ENCODE measurements around the gene DNM3.
A peak's percentile ranks its signal among the peaks of the same experiment; 100 is the strongest.
"Not testable (repeated sequence)": the region's sequence is repeated elsewhere in the genome, so short reads cannot be mapped to it uniquely, and the experiment has no call there.

Gene DNM3

DNA sequence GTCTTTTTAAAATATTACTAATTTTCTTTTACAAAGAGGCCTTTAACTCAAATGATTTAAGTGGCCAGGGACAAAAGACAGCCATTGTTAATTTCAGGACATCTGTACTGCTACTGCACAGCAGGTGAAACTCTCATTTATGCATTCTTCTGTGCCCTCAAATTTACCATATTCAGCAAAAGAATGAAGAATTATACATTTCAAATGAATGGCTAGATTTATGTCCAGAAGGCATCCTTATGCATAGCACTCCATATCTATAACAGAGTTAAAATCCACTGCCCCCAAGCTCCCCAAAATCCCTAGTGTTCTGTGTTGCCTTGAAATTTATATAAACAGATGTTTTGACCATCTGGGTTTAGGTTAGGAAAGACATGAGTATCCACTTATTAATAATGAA lies 202.6 kb downstream of the DNM3 start:
- DNase-seq, result no peak

DNA sequence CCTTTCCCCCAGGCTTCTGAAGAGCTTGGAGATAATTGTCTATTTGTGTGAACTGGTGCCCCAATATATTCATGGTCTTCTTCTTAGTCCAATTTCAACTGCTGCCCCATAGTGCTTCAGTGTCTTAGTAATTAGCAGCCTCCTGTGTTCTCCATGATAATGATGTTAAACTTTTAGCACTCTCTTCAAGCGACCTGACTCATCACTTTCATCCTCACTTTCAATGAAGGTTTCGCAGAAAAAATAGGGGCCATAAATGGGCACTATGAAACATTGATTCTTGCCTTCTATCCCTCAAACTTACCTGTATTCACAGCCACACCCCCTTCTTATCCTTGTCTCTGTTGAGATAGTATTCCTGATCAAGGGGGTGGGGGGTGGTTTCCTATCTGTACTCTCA lies 210.6 kb downstream of the DNM3 start:
- no peak for DNase-seq

GRCh38 chr1:172054172-172054571 lies 212.9 kb downstream of the DNM3 start:
- no peak for DNase-seq

DNA sequence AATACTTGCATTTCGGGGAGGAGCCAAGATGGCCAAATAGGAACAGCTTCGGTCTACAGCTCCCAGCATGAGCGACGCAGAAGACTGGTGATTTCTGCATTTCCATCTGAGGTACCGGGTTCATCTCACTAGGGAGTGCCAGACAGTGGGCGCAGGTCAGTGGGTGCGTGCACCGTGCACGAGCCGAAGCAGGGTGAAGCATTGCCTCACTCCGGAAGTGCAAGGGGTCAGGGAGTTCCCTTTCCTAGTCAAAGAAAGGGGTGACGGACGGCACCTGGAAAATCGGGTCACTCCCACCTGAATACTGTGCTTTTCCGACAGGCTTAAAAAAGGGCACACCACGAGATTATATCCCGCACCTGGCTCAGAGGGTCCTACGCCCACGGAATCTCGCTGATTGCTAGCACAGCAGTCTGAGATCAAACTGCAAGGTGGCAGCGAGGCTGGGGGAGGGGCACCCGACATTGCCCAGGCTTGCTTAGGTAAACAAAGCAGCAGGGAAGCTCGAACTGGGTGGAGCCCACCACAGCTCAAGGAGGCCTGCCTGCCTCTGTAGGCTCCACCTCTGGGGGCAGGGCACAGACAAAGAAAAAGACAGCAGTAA lies 214.6 kb downstream of the DNM3 start:
- not testable (repeated sequence) for DNase-seq

GRCh38 chr1:172068334-172068733 lies 227.0 kb downstream of the DNM3 start:
- DNase-seq, result no peak

DNA sequence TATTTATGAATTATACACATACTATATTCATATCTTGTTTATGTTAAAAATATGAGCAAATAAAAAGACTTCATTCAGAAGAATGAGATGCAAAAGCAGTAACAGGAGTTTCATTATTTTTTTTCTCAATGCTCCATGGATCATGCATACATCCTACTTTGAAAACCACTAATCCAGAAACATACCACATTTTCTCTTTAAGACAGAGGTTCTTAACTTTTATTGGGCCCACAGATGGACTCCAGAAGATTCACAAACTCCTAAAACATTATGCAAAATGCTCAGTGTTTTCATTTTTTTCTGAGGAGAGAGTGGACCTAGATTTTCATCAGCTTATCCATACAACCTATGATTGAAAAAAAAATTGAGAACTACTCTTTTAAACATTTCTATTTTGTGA lies 227.8 kb downstream of the DNM3 start:
- no peak for DNase-seq

GRCh38 chr1:172069534-172069933 lies 228.2 kb downstream of the DNM3 start:
- no peak for DNase-seq

GRCh38 chr1:172070055-172070454 lies 228.8 kb downstream of the DNM3 start:
- DNase-seq, result no peak

DNA sequence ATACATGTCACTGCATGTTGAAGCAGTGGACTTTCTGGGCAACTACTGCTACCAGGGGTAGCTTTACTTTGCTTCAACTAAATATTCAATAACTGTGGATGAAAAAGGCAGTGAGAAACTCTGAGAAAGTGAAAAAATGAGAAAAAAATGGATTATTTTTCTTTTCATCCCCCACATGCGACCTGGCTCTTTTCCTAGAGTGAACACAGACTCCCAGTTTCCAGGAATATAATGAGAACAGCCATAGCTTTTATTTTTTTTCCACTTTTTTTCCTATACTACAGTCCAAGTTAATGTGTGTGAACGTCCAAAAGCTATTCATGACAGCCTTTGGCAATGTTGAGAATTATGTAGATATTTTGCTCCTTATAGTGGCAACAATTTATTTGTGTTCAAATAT lies 230.4 kb downstream of the DNM3 start:
- no peak for DNase-seq

DNA sequence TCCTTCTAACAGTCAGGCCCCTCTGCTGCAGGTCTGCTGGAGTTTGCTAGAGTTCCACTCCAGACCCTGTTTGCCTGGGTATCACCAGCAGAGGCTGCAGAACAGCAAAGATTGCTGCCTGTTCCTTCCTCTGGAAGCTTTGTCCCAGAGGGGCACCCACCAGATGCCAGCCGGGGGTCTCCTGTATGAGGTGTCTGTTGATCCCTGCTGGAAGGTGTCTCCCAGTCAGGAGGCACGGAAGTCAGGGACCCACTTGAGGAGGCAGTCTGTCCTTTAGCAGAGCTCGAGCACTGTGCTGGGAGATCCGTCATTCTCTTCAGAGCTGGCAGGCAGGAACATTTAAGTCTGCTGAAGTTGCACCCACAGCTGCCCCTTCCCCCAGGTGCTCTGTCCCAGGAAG lies 238.6 kb downstream of the DNM3 start:
- DNase-seq, result not testable (repeated sequence)

DNA sequence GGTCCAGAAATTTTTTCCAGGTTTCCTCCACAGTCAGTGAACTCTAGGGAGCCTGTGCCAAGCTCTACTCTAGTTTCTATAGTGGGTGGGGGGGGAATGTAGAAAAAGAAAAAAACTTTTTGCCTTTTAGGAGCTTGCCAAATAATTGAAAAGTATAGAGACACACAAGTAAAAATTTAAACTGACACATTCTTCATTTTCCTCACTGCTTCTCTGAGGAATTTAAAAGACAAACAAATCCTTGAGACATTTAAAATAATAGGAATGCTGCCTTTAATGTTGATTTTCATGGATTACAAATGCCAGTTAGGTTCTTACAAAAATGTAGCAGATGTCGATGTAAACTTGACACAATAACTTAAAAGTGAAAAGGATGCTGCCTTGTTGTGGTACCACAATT lies 241.9 kb downstream of the DNM3 start:
- DNase-seq, result no peak

GRCh38 chr1:172084876-172085275 lies 243.6 kb downstream of the DNM3 start:
- DNase-seq, result no peak

GRCh38 chr1:172085317-172085716 lies 244.0 kb downstream of the DNM3 start:
- DNase-seq, result no peak

DNA sequence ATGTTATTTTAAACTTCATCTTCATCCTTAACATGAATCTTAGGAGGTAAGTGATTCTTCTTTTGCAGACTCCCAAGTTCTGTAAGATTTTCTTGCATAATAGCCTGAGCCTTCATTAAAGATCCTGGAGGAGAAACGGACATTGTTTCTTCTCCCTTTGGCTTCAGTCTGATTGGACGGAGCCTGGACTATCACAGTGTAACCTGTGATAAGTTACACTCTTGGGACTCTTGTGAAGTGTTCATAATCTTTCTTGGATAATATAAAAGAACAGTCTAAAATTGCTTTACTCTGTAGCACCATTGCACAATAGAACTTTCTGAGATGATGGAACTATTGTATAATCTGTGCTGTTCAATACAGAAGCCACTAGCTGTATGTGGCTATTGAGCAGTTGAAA lies 244.8 kb downstream of the DNM3 start:
- no peak for DNase-seq

DNA sequence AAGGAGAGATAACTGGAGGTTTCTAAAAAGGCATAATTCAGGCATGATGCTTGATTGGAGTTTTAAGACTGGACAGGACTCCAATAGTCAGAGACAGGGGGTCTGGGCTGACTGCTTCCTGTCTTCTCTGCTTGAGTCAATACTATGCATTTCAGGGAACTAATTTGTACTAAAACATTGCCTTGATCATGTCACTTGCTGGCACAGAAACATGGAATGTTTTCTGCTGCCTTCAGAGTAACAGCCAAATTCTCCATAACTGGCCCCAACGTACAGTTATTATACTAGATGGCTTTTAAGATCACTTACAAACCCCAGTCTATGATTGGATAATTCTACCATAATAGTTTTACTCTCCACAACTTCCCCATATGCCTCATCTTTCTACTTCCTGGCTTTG lies 247.0 kb downstream of the DNM3 start:
- DNase-seq, result no peak

DNA sequence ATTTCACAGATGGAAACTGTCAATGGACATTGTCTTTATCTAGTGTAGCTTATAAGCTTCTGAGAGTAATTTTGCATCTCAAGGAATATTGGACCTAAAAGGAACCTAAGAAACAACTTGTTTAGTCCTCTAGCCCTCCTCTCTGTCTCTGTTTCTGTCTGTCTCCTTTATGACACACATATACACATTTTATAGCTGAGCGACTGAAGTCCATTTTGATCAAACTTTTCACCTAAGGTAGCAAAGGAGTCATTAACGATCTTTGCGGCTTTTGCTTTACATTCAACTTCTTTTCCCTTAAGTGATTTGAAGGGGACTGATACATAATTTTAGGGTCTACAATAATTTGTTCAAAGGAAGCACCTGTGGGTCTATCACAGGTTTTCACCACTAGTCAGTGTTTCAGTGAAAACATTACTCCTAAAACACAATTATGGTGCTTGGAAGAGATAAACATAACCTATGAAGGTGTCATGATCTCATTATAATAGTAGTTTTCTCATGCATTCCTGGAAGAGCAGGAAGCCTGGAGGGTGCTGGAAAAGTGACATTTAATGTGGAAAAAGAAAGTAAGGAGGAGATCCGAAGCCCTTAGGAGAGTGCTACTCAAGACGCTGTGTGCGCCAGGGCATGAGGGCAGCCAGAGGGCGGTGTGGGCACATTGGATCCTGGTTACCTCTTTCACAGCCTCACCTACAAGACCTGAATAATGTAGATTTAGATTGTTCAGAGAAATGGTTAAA lies 248.6 kb downstream of the DNM3 start:
- peak; percentile 2 for DNase-seq

DNA sequence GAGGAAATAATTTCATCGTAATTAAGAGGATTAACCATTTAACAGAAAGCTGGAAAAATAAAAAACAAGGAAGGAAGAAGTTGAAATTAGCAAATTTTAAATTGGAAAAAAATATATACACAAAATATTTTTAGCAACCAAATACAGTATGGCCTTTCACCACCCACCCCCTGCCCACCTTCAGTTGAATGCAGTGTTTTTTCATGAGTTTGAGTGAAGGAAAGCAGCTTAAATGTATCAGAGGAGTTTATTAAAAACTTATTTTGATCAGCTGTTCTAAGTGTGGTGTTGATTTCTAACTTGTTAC lies 249.2 kb downstream of the DNM3 start:
- DNase-seq, result no peak

- DNase-seq, result no peak
Measured at GRCh38 chr1:172095846-172096245, 254.5 kb downstream of the DNM3 start.

- DNase-seq, result no peak
Measured at GRCh38 chr1:172105230-172105629, 263.9 kb downstream of the DNM3 start.

- DNase-seq, result no peak
Measured at GRCh38 chr1:172107316-172107975, 266.1 kb downstream of the DNM3 start.

DNA sequence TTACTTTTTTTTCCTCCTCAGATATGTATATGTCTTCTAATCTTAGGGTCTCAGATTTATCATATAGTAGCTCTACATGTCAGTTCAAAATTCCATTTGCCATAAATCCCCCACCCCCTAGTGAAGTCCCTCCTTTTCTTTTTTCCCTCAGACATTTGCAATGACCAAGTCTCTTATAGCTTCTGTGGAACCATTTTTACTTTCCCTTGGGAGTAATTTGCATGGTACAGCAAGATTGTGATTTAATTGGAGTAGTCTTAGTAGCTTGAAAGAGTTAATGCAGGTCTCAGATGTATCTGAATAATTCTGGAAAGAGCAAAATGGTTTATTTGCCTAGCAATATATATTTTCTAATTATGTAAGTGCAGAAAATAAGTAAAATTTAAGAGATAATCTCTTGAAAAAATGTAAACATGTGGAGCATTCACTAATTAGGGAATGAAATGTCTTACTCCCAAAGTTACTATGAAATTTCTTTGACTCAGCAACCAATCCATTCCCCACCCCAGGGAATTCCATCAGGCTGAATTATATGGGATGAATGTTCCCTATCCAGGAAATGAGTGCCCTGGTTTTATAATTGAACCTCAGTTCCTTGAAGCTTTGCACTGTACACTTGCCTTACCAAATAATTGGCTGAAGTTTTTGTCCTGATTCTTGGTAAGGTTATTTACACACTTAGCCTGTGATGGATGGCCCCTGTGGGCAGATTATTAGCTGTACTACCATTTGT lies 267.0 kb downstream of the DNM3 start:
- DNase-seq, result no peak

DNA sequence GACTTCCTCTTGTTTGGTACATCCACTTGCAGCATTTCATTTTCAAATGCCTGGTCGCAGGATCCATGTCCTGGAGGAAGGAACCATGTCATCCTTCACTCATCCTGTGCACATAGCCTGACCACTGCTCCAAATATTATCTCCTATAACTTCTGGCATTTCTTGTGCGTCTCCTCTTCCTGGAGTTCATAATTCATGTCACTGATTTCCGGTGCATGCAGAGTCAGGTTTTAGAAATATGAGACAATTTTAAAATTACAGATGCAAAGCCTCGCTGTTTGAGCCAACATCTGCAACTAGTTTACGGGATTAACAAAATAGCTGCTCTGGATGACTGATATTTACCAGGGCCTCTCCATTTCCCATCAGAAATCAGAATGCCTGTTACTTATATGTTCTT lies 268.1 kb downstream of the DNM3 start:
- DNase-seq, result no peak

- no peak for DNase-seq
Measured at GRCh38 chr1:172112576-172112975, 271.3 kb downstream of the DNM3 start.

DNA sequence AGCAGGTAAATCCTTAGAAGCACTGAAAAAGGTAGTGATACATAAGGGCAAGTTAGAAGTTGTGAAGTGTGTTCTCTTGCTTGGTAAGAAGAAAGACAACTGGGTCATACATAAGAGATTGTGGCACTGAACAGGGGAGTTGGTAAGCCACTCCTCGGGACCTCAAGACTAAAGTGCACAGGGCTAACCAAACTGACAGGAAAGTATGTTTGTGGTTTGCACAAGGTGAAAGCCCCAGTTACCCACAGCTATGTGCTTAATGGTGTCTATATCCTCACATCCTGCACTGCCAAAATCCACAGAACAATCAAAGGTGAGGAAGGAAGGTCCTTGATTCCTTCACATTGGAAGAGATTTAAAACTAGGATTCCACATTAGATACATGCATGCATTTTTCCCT lies 276.5 kb downstream of the DNM3 start:
- no peak for DNase-seq

Data from SHP77 treated with DMSO at 0.1 percent for 48 hours (cell line).